ENCODE results near the gene RNASE12. TPM values are rescaled to one million over a fixed set of nuclear protein-coding genes. Genes with fewer than 3 reads are reported as not detected.

The RNASE12 gene, protein sequence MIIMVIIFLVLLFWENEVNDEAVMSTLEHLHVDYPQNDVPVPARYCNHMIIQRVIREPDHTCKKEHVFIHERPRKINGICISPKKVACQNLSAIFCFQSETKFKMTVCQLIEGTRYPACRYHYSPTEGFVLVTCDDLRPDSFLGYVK
- not detected in 2 replicates for total RNA-seq

- Histone ChIP-seq H3K4me3 (ENCODE audit: low read depth, low read length) (no peak within 1 kb of the TSS), H3K27me3 (ENCODE audit: control insufficient read depth, insufficient read depth, low read length) (no peaks in the 10 kb centered on the region), H3K36me3 (ENCODE audit: control insufficient read depth, insufficient read depth, low read length) (no peaks in the 10 kb centered on the region)
- TF ChIP-seq, protein P1, sequence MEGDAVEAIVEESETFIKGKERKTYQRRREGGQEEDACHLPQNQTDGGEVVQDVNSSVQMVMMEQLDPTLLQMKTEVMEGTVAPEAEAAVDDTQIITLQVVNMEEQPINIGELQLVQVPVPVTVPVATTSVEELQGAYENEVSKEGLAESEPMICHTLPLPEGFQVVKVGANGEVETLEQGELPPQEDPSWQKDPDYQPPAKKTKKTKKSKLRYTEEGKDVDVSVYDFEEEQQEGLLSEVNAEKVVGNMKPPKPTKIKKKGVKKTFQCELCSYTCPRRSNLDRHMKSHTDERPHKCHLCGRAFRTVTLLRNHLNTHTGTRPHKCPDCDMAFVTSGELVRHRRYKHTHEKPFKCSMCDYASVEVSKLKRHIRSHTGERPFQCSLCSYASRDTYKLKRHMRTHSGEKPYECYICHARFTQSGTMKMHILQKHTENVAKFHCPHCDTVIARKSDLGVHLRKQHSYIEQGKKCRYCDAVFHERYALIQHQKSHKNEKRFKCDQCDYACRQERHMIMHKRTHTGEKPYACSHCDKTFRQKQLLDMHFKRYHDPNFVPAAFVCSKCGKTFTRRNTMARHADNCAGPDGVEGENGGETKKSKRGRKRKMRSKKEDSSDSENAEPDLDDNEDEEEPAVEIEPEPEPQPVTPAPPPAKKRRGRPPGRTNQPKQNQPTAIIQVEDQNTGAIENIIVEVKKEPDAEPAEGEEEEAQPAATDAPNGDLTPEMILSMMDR (IDR thresholded peaks at IDR 0.05; ENCODE audit: insufficient read depth, low read length, severe bottlenecking): no peak
- FAIRE-seq (no peak), DNase-seq (ENCODE audit: low read depth) (no peak)
These were observed at the start of gene RNASE12 for GRCh38 chr14:20591235-20591634. RNASE12 (minus strand) TSS chr14:20591376; CDS start chr14:20590723, 653 bp downstream.

- FAIRE-seq: no peak
These were observed 41.9 kb upstream of the RNASE12 start for GRCh38 chr14:20632831-20633691.

DNA sequence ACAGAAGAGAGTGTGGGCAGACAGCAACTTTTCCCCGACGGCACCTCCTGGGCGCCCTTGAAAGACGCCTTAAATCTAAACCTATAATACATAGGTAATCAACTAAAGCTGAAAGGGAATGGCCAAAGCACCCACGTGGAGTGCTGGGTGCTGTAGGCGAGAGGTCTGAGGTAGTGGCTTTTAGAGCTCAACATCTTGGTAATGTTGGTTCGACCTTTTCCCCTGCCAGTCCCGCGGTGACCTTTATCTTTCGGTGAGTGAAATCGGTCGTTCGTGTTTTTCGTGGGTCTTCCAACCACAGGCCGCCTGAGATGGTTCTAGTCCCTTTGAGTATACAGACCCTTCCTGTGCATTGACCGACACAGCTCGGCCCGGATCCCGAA is 41.3 kb upstream of the RNASE12 start:
- Histone ChIP-seq H3K4me3 (ENCODE audit: low read depth, low read length) (peak overlapping the region; percentile 34), H3K27me3 (ENCODE audit: control insufficient read depth, insufficient read depth, low read length) (peaks cover 1% of the 10 kb centered on the region), H3K36me3 (ENCODE audit: control insufficient read depth, insufficient read depth, low read length) (no peaks in the 10 kb centered on the region)
- no peak for FAIRE-seq
- TF ChIP-seq, protein P1 (IDR thresholded peaks at IDR 0.05; ENCODE audit: insufficient read depth, low read length, severe bottlenecking): no peak
- no peak for DNase-seq (ENCODE audit: low read depth)

More at GRCh38 chr14:20632831-20633691, 41.9 kb upstream of the RNASE12 start:
- DNase-seq (ENCODE audit: low read depth): peak; percentile 82
- TF ChIP-seq, protein P1 (IDR thresholded peaks at IDR 0.05; ENCODE audit: insufficient read depth, low read length, severe bottlenecking): no peak
- Histone ChIP-seq H3K27me3 (ENCODE audit: control insufficient read depth, insufficient read depth, low read length) (peaks cover 1% of the 10 kb centered on the region), H3K4me3 (ENCODE audit: low read depth, low read length) (peak overlapping the region; percentile 34), H3K36me3 (ENCODE audit: control insufficient read depth, insufficient read depth, low read length) (no peaks in the 10 kb centered on the region)

GRCh38 chr14:20631880-20632389 is 40.8 kb upstream of the RNASE12 start:
- Histone ChIP-seq H3K4me3 (ENCODE audit: low read depth, low read length) (peak overlapping the region; percentile 34), H3K36me3 (ENCODE audit: control insufficient read depth, insufficient read depth, low read length) (no peaks in the 10 kb centered on the region), H3K27me3 (ENCODE audit: control insufficient read depth, insufficient read depth, low read length) (peaks cover 1% of the 10 kb centered on the region)
- FAIRE-seq (no peak), DNase-seq (ENCODE audit: low read depth) (peak; percentile 50)
- TF ChIP-seq, protein P1 (IDR thresholded peaks at IDR 0.05; ENCODE audit: insufficient read depth, low read length, severe bottlenecking): no peak

- Histone ChIP-seq H3K4me3 (ENCODE audit: low read depth, low read length) (peak overlapping the region; percentile 46), H3K36me3 (ENCODE audit: control insufficient read depth, insufficient read depth, low read length) (no peaks in the 10 kb centered on the region), H3K27me3 (ENCODE audit: control insufficient read depth, insufficient read depth, low read length) (peaks cover 1% of the 10 kb centered on the region)
- DNase-seq (ENCODE audit: low read depth): peak; percentile 55
- no peak for FAIRE-seq
- TF ChIP-seq, protein P1 (IDR thresholded peaks at IDR 0.05; ENCODE audit: insufficient read depth, low read length, severe bottlenecking): no peak
These were observed 40.1 kb upstream of the RNASE12 start for GRCh38 chr14:20631023-20631879.

All from bronchial epithelial cell (primary cell).